Calu3 (cell line): ENCODE measurements around the gene HDGF. TPM values are rescaled to one million over a fixed set of nuclear protein-coding genes. Genes with fewer than 3 reads are reported as not detected.

Source experiments
- BruUV-seq: library from RNA; stranded (reverse); fragments of 400-500 nt; replicated peaks from 2 replicates; lab custom pipeline; 2021; lab: Mats Ljungman, UMichigan
- CTCF ChIA-PET: fragments of 300-600 bp; sonication (Branson Sonifier 250); formaldehyde crosslinking; loops from one replicate; lab custom pipeline; 2022; ENCODE audit warnings: antibody characterized with exemption; lab: Charles Lee
- DNase-seq: peaks from one replicate; pipeline ENCODE4 v3.0.0; 2022
- H3K27ac Mint-ChIP-seq: one replicate; pipeline ENCODE4 v1.8.0; 2022; ENCODE audit warnings: mixed read lengths; ENCODE audit not compliant: unreplicated experiment
- H3K27me3 Mint-ChIP-seq: one replicate; pipeline ENCODE4 v1.8.0; 2022; ENCODE audit warnings: mixed read lengths; ENCODE audit not compliant: unreplicated experiment
- H3K36me3 Mint-ChIP-seq: one replicate; pipeline ENCODE4 v1.8.0; 2022; ENCODE audit warnings: mild to moderate bottlenecking, moderate library complexity, mixed read lengths; ENCODE audit not compliant: insufficient read depth, unreplicated experiment
- H3K4me1 Mint-ChIP-seq: one replicate; pipeline ENCODE4 v1.8.0; 2022; ENCODE audit warnings: mild to moderate bottlenecking, low read depth, mixed read lengths; ENCODE audit not compliant: unreplicated experiment
- H3K4me3 Mint-ChIP-seq: one replicate; pipeline ENCODE4 v1.8.0; 2022; ENCODE audit warnings: mild to moderate bottlenecking, low read depth, moderate library complexity, mixed read lengths; ENCODE audit not compliant: unreplicated experiment
- H3K9me3 Mint-ChIP-seq: one replicate; pipeline ENCODE4 v1.8.0; 2022; ENCODE audit warnings: low read depth, mixed read lengths; ENCODE audit not compliant: unreplicated experiment
- CTCF ChIP-seq: fragments of 200-600 bp; IDR thresholded peaks from one replicate; pipeline ENCODE4 v1.8.0; 2022; ENCODE audit warnings: antibody characterized with exemption; ENCODE audit not compliant: unreplicated experiment
- intact Hi-C: fragments of 100-400 bp; cut with micrococcal nuclease; formaldehyde crosslinking; loops from one replicate; pipeline ENCODE4 v1.10.0; 2022; ENCODE audit not compliant: unreplicated experiment
- total RNA-seq: library from RNA; stranded (reverse); gene quantifications from 2 replicates; pipeline ENCODE4 v1.2.3, GENCODE V29; 2022

The HDGF gene
- total RNA-seq, 1 experiment from 2014 or later, result 470 TPM

GRCh38 chr1:156786640-156787039 lies 35.2 kb upstream of the HDGF start:
- Mint-ChIP-seq H3K9me3 (no peaks in the 10 kb centered on the region), H3K27me3 (no peaks in the 10 kb centered on the region), H3K36me3 (peaks cover 44% of the 10 kb centered on the region), H3K27ac (no peak overlapping the region), H3K4me3 (no peak overlapping the region), H3K4me1 (no peaks in the 10 kb centered on the region)
- intact Hi-C loops, result no loop called here
- CTCF ChIA-PET, result interaction anchor here (0.6 kb wide), 1 partner anchor 1918 kb away, joined by 6 read pairs; no protein-coding TSS in a partner anchor
- TSS peak; percentile 23 for BruUV-seq
- DNase-seq, result no peak
- no peak for TF ChIP-seq CTCF

- intact Hi-C loops, result no loop called here
- peaks cover 45% of the 10 kb centered on the region for H3K36me3 Mint-ChIP-seq
- DNase-seq, result no peak
- no peaks in the 10 kb centered on the region for H3K27me3 Mint-ChIP-seq
- no peak overlapping the region for H3K27ac Mint-ChIP-seq
- no TSS peak for BruUV-seq
- no peak for TF ChIP-seq CTCF
- H3K9me3 Mint-ChIP-seq, result no peaks in the 10 kb centered on the region
- peaks cover 10% of the 10 kb centered on the region for H3K4me1 Mint-ChIP-seq
- CTCF ChIA-PET, result interaction anchor here (0.7 kb wide), 1 partner anchor 393 kb away, joined by 3 read pairs; no protein-coding TSS in a partner anchor
- no peak overlapping the region for H3K4me3 Mint-ChIP-seq
Observed at GRCh38 chr1:156785458-156785857, 34.0 kb upstream of the HDGF start.

GRCh38 chr1:156781585-156782186 lies 30.2 kb upstream of the HDGF start:
- no peak for DNase-seq
- no peak for TF ChIP-seq CTCF
- H3K27ac Mint-ChIP-seq, result no peak overlapping the region
- H3K4me3 Mint-ChIP-seq, result no peak overlapping the region
- peaks cover 26% of the 10 kb centered on the region for H3K4me1 Mint-ChIP-seq
- CTCF ChIA-PET, result interaction anchor here (0.7 kb wide), 1 partner anchor 297 kb away, joined by 3 read pairs; no protein-coding TSS in a partner anchor
- H3K9me3 Mint-ChIP-seq, result no peaks in the 10 kb centered on the region
- H3K36me3 Mint-ChIP-seq, result peaks cover 45% of the 10 kb centered on the region
- H3K27me3 Mint-ChIP-seq, result no peaks in the 10 kb centered on the region
- BruUV-seq, result no TSS peak
- intact Hi-C loops, result no loop called here

- TF ChIP-seq CTCF, result no peak
- Mint-ChIP-seq H3K9me3 (no peaks in the 10 kb centered on the region), H3K36me3 (peaks cover 45% of the 10 kb centered on the region), H3K4me1 (peaks cover 41% of the 10 kb centered on the region), H3K27ac (no peak overlapping the region), H3K27me3 (no peaks in the 10 kb centered on the region), H3K4me3 (no peak overlapping the region)
- no peak for DNase-seq
- no TSS peak for BruUV-seq
- intact Hi-C loops, result no loop called here
- CTCF ChIA-PET, result no interaction called here
Observed at GRCh38 chr1:156777573-156777972, 26.1 kb upstream of the HDGF start.
